Head of caudate nucleus (tissue), 42 donors: ENCODE data around the gene DLG2.

ENCODE experiments used
- DNase-seq, 42 donors: peaks; one replicate each; pipeline versions ENCODE4 v3.0.0 to v3.0.0-alpha.2; 2020 to 2021; ENCODE audit warnings: mixed read lengths in 7 of 42
- intact Hi-C: fragments of 100-400 bp; cut with DNase I; formaldehyde crosslinking; loops from one replicate; pipeline ENCODE4 v1.15.0; 2022

DLG2 gene

DNA sequence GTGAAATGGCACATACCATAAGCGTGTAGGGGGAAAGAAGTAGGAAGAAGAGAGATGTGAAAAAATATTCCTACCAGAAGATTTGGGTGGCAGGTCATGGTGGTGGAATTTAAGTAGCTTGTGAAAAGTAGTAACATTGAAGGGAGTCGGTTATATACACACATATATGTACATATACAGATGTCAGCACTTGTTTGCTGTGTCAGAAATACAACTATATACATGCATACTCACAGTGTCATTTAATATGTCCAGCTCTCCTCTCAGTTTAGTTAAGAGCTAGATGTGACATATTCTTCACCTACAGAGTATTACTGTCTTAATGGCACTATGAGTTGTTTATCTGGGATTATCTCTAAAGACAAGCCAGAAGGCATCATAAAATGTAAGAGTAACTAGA lies 1353.6 kb downstream of the DLG2 start:
- DNase-seq, result no peak
- intact Hi-C loops, result no loop called here

DNA sequence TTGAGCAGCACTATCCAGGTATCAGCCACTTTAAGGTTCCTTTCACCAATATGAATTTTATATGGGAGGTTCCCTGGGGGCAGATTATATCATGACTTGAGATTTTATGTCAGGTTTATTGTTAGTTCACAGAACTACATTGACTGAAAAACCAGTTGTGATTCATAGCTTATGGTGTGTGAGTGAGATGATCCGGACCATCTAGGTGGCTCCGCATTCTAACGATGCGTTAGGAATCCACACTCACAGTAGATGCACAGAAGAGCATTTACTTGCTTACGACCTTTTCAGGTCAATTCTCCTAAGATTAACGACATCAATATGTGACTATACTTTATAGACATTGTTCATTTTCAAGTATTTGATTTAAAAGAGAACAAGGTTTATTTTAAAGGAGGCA lies 1356.7 kb downstream of the DLG2 start:
- intact Hi-C loops, result no loop called here
- DNase-seq, result no peak

DNA sequence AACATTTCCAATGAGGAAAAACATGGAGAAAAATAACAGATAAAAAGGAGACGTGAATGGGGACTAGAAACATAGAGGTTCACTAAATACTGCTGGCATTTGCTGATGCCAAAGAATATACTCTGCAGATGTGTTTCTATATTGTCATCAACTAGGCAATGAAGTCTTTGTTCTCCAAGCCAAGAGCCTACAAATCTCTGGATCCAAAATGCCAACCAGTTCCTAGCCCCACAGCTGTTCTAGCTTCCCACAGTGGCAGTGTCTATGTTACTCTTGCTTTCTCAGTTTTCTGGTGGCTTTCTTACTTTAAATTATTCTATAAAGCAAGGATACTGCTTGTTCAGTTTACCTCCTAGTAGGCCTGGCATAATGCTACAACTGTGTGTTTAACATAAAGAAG lies 1363.1 kb downstream of the DLG2 start:
- intact Hi-C loops, result loop anchor here (5.0 kb wide), 1 partner anchor 427 kb away; no protein-coding TSS in a partner anchor
- peak in 37 of 42 donors; percentile 15 to 88 (median 61) for DNase-seq

DNA sequence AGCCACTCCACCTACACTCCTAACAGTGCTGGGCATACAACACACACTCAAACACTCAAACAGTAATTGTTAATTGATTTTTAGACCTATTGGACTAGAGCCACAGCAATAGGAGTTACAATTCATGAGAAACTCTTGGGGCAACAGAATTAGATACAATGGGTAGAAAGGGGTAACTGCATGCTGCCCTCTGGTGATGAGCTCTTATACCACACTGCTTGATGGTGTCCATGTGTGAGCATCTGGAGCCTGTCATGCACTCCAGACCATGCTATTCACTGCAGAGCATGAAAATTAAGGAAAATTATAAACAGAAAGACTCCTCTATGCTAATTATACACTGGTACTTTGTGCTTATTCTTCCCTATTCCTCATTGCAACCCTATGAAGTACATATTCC lies 1365.4 kb downstream of the DLG2 start:
- DNase-seq, result peak in 10 of 42 donors; percentile 13 to 70 (median 34)
- intact Hi-C loops, result loop anchor here (5.0 kb wide), 1 partner anchor 424 kb away; no protein-coding TSS in a partner anchor

DNA sequence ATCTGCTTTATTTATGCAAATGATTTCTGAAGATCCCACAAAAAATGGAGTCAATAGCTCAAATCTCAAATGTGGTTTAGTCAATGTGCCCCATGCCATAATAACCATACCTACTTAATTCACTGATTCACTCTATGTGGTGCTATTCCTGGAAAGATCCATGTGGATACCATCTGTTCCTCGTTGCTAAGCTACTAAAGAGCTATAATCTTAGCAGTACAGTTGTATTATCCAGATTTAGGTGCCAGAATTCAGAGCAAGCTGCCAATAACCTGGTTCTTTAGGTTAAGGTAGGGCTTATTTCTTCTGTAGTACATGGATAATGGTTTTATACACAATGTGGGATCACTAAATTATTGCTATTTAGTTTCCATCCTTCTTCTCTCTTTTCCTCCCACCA lies 1366.3 kb downstream of the DLG2 start:
- intact Hi-C loops, result loop anchor here (5.0 kb wide), 1 partner anchor 424 kb away; no protein-coding TSS in a partner anchor

DNA sequence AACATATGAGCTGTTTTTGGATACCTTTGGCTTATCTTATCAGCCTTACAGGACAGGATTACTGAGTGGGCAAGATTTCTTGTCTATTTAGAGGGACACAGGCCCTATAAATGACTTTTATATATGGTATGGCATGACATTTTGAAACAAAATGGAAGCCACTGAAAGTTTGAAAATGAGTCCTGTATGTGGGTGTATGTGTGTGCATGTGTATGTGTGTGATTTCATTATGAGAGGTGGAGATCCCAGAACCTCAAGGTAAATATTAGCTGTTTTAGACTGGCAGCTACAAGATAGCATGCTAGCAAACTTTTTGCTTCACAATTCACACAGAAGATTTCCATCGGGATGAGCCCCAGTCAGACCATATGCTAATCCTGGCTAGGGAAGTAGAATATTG lies 1370.5 kb downstream of the DLG2 start:
- intact Hi-C loops, result no loop called here
- DNase-seq, result no peak

More for the DNA sequence above, 1366.3 kb downstream of the DLG2 start:
- DNase-seq, result peak in 1 of 42 donors; percentile 41

DNA sequence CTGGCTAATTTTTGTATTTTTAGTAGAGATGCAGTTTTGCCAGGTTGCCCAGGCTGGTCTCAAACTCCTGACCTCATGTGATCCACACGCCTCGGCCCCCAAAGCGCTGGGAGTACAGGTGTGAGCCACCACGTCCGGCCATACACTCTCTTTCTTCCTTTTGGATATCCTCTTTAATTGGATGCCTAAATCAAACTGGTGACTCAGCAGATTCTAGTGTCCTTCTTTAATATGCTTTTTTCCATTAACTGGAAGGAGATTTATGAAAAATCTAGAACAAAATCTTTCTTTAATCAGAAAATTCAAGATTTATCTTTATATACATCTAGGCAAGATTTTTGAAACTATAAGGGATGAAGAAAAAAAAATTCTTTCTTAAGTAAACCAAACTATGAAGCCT lies 1371.7 kb downstream of the DLG2 start:
- DNase-seq, result no peak
- intact Hi-C loops, result no loop called here

DNA sequence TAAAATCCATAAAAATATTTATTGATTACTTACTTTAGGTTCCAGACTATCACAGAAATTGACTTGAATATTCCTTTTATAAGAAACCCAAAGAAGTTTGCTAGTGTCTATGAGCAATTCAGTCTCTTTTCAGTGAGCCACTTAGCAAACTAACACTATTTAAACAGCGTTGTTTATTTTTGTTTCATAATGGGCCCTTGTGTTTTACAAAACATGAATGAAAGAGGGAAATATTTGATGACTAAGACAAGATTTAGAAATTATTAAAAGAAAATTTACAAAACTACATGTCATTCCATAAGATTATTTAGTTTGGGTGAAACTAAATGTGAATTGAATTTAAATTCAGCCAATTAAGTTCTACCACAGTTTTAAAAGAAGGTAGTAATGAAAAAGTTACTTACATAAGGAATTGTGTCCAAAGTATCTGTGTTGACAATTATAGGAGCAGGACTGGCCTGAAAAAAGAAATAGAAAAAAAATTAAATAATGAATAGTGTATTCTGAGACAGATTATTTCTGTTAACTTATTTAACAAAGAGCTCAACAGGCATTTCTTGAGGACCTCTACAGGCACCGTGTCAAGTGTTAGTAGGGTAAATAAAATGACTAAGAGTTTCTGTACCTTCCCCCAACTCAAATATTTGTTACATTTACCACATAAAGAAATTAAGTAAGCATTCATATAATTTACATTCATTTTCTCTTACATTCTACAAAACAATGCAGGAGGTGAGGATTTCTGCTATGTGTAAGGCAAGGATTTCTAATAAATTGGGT lies 1376.1 kb downstream of the DLG2 start:
- intact Hi-C loops, result no loop called here
- DNase-seq, result no peak

DNA sequence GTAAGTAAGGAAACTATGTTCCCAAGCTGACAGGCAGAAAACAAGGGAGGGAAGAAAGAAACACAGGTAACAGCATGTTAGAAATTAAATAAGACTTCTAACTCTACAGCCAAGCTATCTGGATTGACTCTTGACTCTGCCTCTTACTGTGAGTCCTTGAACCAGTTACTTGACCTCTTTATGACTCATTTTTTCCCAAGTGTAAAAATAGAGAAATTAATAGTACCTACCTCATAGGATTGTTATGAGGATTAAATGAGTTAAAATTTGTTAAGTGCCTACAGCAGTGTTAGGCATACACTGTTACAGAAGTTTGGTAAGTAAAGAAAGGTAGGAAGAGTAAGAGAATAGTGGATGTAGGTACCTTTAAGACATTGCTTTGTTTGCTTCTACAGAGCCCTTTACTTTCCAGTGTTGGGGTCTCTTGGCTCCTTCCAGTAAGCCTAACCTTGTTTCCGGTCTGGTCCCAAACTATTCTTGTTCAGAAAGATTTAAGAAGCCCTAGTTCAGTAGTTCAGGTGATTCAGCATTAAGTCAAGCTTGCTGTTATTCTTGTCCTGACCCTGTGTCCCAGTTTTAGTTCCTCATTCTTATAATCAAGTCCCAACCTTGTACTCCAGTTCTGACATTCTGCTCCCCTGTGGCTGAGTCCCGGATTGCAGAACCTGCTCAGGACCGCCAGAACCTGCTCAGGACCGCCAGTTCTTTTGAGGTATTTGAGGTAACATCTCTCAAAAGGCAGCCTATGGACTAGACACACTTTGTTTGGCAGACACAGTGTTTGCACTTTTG lies 1377.6 kb downstream of the DLG2 start:
- intact Hi-C loops, result no loop called here
- no peak for DNase-seq

DNA sequence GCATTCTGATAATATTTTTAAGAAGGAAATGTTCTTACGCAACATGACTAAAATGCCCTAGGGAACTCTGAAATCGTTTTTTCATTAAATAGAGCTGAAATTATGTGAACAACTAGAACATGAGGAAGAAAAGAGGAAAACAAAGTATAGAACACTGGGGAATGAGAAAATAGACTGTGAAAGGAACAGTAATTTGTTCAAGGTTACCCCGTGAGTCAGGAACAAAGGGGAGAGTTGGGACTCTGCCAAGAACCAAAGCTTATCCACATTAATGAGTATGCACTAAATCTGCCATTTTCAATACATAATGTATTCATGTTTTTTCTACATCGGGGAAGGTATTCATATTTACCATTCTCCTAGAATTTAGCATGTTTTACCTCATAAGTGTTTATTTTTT lies 1379.2 kb downstream of the DLG2 start:
- intact Hi-C loops, result no loop called here
- DNase-seq, result peak in 1 of 42 donors; percentile 57

DNA sequence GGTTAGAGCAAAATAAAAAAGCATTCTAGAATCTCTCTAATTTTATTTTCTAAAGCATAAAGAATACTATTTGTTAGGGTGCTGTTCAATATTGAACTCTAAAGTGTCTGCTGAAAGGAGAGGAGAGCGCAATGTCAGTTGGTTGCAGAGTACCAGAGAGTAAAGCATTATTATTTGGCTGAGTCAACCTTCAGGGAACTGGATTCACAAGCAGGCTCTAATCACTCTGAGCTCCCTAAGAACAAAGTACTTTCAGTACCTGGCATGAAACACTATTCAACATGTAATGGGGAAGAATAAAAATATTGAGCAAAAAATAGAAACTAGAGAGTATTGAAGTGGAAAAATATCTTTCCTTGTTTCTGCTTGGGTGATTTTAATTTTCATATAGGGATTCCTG lies 1380.0 kb downstream of the DLG2 start:
- intact Hi-C loops, result no loop called here
- DNase-seq, result no peak

DNA sequence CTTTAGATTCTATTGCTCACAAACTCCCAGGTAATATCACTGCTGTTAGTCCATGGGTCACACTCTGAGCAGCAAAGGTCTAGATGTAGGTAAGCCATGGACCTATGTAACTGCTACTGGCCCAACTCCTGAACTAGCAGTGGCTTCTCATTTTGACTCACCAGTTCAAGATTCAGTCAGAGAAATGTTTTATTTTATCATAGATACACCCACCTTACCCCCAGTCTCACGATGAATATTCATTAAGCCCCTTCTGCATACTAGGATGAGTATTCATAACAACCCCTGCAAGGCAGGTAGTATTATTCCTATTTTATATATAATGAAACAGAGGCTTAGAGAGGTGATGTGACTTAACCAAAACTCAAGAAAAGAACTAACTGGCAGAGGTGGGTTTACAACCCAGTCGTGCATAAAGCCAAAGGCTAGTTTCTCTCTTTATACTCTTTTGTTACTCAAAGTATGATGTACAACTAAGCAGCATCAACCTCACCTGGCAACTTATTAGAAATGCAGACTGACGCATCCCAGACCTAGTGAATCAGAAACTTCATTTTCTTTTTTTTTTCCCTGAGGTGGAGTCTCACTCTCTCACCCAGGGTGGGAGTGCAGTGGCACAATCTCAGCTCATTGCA lies 1383.4 kb downstream of the DLG2 start:
- DNase-seq, result no peak
- intact Hi-C loops, result no loop called here

DNA sequence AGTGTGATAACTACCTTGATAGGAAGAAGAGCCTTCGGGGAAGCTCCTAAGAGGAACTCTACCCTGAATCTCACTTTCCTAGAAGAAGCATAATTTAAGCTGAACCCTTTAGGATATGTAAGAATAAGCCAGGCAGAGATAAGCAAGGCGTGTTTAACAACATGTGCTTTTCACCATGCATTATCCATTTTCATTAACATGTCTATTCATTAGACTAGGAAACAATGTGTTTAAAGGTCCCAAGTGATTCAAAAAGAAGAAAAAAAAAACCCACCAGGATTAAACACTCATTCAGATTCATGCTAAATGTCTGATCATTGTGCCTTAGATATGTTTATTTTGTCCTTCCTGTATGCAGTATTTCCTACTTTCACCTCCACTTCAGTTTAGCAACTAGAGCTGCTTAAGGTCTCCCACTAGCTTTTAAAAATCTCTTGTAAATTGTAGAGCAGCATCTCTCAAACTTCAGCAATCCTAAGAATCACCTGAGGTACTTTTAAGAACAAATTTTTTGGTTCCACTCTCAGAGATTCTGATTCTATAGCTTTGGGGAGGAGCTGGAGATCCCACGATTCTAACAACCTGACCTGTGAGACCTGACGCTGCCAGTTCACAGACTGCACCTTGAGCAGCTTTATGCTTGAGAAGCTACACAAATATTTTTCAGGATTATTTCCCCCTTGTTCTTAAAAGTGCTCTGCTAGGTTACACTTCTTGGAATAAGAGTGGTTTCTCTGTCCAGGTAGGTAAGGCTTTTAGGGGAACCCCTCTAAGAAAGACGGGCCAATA lies 1385.6 kb downstream of the DLG2 start:
- no peak for DNase-seq
- intact Hi-C loops, result no loop called here

DNA sequence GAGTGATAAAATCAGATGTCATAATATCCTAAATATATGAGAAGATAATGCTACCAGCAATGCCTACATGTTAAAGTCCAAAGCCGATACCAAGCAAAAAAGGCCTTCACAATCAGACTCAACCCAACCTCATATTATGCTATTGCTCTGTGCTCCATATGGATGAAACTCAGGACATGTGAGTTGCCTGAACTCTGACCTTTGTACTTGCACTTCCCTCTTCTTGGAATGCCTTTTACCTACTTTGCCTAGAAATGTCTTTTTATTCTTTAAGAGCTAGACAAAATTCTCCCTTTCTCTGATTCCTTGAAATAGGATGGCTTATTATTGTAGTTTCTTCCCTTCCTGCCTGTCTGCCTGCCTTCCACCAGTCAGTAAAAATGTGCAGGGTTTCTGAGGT lies 1386.3 kb downstream of the DLG2 start:
- intact Hi-C loops, result no loop called here
- no peak for DNase-seq

DNA sequence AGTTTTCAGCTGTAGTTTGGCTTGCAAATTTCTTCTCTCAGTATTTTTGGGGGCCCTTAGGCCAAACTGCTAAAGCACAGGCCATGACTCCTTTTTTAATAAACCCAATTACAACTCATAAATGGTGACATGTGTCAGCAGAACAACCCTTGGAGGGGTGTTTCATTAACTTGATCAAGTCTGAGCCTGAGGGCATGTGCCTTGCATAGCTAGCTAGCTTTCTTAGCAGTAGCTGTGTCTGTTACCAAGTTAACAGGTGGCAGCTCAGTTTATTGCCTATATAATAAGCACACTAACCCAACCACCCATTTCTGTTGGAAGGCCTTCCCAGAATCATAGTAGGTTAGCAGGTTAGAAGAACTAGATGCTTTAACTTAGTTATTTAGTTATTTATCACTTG lies 1390.7 kb downstream of the DLG2 start:
- intact Hi-C loops, result no loop called here
- no peak for DNase-seq

DNA sequence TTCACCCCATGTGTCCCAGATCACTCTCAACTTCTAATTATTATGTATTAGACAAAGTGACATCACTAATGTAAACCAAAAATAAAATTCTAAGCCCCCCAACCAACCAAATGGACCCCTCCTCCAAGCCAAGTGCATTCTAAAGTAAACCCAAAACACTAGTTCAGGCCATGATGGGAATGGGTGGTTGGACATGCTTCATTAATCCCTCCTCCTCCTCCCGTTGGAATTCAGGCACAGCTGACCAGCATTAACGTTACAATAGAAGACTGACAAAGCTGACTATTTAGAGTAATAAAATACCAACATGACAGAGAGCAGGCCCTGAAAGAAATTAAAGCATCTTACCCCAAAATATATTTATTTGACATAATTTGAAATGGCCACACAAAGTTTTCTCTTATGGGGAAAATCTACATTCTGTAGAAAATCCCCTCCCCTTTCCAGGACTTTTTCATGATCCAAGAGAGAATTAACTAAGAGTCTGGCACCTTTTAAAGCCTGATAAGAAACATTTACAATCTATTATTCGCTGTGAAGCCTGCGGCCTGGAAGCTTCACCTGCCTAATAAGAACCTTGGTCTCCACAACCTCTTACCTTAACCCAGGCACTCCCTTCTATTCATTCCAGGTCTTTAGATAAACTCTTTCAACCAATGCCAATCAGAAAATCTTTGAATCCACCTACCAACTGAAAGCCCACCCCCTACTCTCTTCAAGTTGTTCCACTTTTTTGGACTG lies 1392.5 kb downstream of the DLG2 start:
- intact Hi-C loops, result no loop called here
- DNase-seq, result no peak

DNA sequence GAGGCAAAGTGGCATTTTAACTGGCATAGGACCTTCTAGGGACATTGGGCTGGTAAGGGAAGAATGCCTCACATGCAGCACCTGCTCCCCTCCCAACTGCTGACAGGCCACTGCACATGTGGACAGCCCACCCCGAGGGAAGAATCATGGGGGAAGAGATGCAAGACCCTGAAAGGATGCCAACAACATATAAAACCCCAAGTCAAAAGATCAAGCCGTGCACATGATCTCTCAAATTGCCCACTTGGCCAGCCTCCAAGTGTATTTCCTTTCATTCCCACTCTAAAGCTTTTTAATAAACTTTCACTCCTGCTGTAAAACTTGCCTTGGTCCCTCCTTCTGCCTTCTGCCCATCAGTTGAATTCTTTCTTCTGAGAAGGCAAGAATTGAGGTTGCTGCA lies 1393.1 kb downstream of the DLG2 start:
- no peak for DNase-seq
- intact Hi-C loops, result no loop called here

DNA sequence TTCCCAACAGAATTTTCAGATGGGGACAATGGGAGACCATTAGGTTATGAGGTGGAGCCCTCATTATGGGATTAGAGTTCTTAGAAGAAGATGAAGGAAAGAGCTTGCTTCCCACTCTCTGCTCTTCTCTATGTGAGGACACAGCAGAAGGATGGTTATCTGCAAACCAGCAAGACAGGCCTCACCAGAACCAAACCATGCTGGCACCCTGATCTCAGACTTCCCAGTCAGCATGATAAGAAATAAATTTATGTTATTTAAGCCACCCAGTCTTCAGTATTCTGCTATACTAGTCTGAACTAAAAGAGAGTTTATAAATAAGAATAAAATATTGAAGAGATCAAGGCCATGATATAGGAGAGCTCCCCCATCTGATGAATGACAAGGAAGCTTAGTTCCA lies 1394.6 kb downstream of the DLG2 start:
- intact Hi-C loops, result no loop called here
- DNase-seq, result no peak

DNA sequence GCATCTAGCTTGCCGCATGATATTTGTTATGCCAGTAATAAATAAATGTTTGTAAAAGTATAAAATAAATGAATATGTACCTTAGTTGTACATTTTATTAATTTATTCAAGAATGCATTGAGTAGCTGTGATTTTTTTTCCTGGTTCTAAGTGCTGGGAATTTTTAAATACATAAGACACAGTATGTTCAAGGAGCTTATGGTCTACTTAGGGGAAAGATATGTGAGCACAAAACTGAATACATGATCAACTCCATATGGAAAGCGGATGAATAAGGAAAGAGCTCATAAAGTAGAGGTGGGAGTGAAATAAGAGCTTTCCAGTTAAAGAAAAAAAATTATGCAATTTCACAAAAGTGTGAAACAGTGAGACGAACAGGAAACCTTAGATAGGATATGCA lies 1396.7 kb downstream of the DLG2 start:
- DNase-seq, result no peak
- intact Hi-C loops, result no loop called here
